Posterior vena cava (tissue), 2 donors: ENCODE measurements around the gene NKTR. TPM values are rescaled to one million over a fixed set of nuclear protein-coding genes. Genes with fewer than 3 reads are reported as not detected.

Experiments used
- DNase-seq: peaks from one replicate; pipeline ENCODE4 v3.0.0-alpha.2; 2020; ENCODE audit warnings: low spot score
- intact Hi-C, 2 donors: fragments of 100-400 bp; cut with DNase I; formaldehyde crosslinking; loops; one replicate each; pipeline versions ENCODE4 v1.14.1 to v1.14.2; 2022 to 2023
- total RNA-seq, 2 donors: library from RNA; stranded (reverse); fragmentation: NEBNext Ultra II Directional; extraction: Animal tissue kit (Norgen Biotek cat#: 25700); gene quantifications; one replicate each; pipeline ENCODE4 v1.2.1, GENCODE V29; 2021
- donor health status: DM: yes; HTN: yes; CAD: no.
- donor health status: DM: yes; HTN: yes; CAD: no.

NKTR gene
- total RNA-seq, 2 donors from 2014 or later = 75.2 to 78.0 TPM

DNA sequence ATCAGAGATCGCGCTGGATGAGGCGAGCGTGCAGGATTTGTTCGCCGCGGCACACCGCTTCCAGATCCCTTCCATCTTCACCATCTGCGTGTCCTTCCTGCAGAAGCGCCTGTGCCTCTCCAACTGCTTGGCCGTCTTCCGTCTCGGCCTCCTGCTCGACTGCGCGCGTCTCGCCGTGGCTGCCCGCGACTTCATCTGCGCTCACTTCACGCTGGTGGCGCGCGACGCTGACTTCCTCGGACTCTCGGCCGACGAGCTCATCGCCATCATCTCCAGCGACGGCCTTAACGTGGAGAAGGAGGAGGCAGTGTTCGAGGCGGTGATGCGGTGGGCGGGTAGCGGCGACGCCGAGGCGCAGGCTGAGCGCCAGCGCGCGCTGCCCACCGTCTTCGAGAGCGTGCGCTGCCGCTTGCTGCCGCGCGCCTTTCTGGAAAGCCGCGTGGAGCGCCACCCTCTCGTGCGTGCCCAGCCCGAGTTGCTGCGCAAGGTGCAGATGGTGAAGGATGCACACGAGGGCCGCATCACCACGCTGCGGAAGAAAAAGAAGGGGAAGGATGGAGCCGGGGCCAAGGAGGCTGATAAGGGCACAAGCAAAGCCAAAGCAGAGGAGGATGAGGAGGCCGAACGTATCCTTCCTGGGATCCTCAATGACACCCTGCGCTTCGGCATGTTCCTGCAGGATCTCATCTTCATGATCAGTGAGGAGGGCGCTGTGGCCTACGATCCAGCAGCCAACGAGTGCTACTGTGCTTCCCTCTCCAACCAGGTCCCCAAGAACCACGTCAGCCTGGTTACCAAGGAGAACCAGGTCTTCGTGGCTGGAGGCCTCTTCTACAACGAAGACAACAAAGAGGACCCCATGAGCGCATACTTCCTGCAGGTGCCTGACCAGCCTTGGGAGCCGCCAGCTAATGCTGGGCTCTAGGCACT is 85.7 kb downstream of the NKTR start:
- intact Hi-C loops = loop anchor here in 1 of 2 donors (1.0 kb wide), 1 partner anchor 44 kb away; no protein-coding TSS in a partner anchor
- peak; percentile 81 for DNase-seq

DNA sequence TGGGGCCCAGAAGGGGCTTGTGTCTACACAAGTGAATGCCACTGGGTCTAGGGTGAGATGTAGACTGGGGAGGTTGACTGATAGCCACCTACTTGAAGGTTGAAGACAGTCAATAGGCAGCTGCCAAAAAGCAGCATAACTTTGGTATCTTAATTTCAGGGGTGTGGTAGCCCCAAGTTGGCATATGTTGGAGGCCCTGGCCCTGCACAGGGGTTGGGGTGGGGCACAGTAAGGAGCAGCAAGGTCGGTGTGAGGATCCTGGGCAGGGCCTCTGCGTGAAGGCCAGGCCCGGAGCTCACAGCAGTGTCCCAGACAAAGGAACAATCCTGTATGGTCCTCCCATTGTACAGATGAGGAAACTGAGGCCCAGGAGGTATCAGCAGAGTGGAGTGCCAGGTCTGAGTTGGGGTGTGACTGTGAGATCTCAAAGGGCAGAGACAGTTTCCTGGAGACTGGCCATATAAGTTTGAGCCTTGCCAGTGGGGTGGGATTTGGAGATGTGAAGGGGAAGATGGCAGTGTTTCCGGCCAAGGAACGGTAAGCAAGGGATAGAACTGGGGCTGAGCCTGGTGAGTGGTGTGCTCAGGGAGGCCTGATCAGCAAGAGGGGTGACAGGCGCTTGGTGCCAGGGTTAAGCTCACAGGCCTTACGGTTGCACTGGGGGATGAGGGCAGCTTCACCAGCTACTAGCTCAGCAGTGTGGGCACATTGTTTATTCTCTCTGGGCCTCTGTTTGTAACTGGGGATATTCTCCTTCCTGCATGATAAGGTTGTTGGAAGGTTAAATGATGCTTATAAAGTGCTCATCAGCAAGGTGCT is 86.6 kb downstream of the NKTR start:
- intact Hi-C loops = no loop called here
- DNase-seq = peak; percentile 57

DNA sequence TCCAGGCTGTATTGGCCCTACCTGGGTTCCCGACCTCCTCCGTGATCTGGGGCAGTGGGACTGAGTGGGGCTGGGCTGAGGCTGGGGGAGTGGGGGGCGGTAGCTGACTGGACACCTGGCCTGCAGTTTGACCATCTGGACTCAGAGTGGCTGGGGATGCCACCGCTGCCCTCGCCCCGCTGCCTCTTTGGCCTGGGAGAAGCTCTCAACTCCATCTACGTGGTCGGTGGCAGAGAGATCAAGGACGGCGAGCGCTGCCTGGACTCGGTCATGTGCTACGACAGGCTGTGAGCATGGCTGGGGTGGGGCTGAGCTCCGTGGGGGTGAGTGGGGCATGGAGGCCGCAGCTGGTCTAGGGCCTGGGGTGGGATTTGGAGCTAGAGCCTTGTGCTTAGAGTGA is 87.5 kb downstream of the NKTR start:
- intact Hi-C loops = no loop called here
- peak; percentile 60 for DNase-seq

DNA sequence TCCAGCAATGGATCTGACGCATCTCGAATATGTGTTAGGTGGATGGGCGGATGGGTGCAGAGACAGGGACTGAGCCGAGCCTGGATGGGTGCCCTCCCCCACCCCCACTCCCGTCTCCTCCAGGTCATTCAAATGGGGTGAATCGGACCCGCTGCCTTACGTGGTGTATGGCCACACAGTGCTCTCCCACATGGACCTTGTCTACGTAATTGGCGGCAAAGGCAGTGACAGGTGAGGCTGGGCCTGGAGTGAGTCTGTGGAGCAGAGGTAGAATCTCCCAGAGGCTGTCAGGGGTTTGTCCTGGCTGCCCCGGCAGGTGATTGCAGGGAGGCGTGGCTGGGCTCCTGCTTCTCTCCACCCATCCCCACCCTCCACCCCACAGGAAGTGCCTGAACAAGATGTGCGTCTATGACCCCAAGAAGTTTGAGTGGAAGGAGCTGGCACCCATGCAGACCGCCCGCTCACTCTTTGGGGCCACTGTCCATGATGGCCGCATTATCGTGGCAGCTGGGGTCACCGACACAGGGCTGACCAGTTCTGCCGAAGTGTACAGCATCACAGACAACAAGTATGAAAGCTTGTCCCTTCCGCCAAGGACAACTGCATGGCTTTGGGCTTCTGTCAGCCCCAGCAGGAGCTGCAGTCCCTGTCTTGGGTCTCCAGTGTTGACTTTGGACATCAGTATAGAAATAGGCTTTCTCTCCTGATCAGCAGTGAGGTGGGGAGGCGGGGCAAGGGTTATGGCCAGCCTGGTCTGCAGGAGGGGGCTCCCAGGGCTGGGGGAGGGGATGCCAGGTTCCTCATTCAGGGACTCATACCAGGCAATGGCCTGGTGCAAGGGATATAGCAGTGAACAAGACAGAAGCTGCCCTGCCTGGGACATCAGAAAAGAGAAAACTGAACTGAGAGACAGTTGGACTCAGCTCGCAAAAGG is 88.3 kb downstream of the NKTR start:
- intact Hi-C loops = no loop called here
- DNase-seq = peak; percentile 75

DNA sequence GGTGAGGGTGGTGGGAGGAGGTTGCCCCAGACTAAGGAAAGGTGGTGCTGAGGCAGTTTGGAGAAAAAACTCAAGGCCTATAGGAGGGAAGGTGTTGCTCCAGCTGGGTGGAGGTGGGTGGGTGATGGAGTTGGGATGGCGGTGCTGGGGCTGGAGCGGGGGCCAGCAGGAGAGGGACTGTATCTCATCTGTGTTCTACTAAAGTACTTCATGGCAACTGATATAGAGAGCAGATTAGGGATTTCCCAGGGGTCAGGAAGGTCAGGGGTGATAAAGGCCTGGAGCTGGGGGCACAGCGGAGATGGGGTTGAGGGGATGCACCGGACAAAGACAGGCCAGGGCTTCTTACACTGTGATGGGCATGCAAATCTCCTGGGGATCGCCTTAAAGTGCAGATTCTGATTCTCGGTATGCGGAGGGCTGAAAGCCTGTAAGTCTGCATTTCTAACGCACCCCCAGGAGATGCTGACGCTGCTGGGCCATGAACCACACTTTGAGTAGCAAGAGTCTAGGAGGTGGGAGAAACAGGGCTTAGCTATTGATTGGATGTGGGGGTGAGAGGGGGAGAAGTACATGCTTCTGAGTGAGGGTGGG is 89.0 kb downstream of the NKTR start:
- intact Hi-C loops = no loop called here
- DNase-seq = peak; percentile 64

DNA sequence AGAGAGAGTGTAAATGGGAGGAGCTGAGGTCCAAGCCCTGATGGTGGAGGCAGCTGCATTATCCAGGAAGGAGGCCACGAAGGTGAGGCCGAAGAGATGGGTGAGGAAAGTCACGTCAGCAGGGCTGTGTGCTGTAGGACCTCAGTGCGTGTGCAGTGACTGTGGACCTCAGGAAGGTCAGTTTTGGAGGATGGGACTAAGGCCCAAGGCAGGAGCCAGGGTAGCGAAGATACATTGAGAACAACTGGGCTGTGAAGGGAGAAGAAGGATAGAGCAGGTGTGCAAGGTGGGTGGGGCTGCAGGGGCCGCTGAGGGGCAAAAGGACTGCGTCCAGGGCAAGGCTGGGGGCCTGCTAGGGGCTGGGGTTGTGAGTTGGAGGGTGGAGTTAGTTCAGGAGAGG is 89.7 kb downstream of the NKTR start:
- DNase-seq = no peak
- intact Hi-C loops = no loop called here

DNA sequence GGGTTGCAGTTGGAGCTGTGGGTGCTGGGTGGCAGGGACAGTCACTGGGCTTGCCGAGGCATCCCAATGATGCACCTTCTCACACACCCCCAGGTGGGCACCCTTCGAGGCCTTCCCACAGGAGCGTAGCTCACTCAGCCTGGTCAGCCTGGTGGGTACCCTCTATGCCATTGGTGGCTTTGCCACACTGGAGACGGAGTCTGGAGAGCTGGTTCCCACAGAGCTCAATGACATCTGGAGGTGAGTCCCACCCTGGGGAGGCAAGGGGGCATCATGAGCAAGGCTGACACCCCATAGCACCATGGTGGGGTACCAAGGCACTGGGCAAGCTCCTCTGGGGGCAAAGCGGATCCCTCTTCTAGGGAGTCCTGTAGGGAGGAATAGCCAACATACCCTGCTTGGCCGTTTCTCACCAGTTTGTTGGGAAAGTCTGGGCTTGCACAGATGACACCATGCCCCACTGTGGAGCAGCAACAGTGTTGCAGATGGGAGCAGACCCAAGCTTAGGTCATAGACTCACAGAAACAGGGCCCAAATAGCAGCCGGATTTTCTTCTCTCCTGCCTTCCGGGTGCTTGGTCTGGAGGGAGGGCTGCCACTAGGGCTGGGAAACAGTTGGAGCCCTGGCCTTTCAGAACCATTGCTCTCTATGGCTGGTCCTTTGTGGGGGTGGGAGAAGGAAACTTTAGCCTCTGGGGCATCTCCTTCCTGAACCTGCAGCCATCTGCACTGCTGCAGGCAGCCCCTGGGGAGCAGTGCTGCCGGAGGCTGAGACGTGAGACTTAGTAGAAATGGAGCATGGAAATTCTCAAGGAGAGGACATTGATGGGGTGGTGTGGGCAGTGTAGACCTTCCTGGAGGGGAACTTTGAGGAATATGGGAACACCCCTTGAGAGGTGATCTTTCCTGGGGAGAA is 90.5 kb downstream of the NKTR start:
- peak; percentile 62 for DNase-seq
- intact Hi-C loops = no loop called here

DNA sequence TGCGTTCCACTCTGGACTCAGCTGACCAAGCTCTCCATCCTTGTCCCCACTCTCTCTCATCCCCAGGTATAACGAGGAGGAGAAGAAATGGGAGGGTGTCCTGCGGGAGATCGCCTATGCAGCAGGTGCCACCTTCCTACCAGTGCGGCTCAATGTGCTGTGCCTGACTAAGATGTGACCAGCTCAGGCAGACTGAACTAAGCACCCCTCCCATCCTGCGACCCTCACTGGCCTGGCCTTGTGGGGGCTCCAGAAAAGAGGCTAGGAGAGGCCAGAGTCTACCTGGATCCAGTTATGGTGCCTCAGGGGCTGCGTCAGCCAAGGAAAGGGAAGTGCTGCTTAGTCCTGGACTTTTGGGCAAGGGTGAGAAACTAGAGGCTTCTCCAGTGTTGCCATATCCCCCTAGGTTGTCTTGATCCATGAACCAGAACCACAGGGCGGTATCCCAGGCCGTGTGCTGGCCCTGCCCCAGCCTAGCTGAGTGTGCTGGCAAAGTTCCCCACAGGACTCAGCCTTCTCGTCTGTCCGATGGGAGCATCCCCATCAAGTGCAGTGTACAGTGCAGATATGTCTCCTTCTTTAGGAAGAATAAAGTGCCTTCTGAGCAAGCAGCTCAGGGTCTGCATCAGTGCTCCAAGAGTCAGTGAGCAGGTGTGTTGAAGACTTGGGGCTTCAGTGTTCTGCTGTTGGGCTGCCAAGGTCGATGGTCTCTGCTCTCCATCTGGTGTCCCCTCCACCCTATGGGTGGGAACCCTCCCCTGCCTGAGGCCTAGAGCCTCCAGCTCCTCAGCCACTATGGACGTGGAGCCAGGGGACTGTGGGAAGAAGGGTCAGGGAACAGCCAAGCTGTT is 91.6 kb downstream of the NKTR start:
- DNase-seq = peak; percentile 62
- intact Hi-C loops = no loop called here

DNA sequence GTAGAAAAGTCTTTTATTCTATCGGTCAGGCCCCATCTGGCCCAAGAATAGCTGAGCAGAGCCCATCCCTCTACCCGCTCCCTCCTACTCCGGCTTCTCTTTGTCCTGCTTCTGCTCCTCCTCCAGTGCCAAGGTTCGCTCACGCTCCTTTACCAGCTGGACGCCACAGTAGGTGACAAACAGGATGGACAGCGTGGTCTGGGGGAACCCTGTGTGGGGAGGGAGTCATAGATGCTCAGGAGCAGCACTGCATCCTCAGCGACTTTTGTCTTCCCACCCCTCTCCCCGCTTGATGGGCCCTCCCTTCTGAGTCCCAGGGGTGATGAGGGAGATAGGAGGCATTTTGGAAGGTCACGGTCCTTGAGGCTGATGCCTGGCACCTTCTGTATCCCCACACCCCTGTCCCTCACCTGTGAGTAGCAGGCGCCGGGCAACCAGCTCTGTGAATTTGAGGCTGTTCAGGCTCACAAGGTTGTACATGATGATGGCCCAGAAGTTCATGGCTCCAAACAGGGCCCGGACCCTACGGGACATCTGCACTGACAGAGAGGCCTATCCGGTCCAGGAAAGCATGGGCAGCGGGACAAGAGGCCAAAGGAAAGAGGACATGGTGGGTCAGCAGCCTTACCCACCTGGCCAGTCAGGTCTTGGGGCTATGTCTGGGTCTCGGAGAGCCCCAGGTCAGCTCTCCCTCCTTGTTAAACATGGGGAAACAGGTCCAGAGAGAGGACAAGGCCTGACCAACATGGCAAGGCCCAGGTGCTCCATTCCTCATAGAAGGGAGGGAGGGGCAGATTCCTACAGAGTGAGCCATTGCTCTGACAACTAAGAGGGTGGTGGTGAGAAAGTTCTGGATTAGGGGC is 92.4 kb downstream of the NKTR start:
- DNase-seq = peak; percentile 55
- intact Hi-C loops = no loop called here

DNA sequence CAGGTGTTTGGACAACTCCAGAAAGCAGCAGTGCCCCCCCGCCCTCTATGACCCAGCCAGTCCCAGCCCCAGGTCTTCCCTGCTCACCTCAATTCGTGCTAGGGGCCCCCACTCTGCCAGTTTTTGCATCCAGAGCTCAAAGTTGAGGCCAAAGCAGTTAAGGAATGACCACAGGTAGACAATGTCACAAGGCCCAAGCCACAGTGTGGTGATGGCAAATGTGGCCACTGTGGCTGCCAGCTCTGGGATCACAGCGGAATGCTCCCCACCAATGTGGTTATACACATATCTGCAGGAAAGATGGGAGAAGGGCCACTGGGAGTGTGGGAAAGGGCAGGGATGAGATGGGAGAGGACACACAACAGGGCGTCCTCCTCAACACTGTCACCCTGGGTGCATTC is 93.0 kb downstream of the NKTR start:
- intact Hi-C loops = no loop called here
- no peak for DNase-seq

DNA sequence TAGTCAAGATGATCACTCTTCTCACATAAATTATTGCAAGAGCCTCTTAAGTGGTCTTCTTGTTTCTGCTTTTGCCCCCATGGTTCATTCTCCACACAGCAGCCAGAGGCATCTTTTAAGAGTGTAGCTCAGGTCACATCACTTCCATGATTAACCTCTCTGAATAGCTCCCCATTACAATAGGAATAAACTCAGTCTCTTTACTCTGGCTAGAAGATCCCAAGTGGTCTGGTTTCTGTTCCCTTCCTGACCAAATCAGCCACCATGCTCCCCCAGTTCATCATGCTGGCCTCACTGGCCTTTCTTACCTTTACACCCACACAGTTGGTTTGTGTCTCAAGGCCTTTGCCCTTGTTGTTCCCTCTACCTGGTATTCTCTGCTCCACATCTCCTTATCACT is 93.9 kb downstream of the NKTR start:
- intact Hi-C loops = no loop called here
- no peak for DNase-seq

DNA sequence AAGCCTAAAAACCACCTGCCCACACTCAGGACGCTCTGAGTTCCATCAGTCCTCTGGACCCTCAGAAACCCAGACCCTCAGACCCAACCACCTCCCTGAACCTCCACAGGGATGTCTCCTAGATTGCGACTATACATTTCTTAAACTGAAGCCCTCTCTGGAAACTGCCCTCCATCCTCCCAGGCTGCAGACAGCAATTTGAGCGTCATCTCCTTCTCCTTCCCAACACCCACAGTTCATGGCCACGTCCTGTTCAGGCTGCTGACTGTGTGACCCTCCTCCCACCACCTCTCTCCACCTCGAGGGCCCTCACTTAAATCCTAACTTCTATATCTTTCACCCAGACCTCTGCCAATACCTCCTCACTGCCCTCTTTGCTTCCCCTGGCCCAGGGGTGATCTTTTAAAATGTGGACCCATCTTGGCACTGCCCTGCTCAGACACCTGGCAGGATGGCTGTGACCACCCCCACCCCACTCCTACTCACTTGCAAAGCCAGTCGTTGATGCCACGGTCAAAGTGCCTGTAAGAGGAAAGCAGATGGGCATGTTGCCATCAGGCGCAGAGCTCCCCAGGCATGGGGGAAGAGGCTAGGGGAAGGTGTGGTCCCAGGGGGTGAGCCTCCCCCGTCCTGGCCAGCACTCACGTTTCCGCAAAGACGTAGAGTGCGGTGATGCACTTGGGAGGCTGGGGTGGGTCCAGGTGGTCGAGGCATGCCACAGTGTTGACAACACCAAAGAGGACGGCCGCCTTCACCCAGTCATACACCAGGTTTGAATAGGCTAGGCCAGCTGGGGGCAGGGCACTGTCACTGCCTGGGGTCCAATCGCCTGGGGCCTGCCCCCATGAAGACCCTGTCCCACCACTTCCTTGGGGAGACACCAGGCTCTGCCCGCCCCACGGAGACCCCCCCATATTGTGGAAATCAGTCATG is 96.1 kb downstream of the NKTR start:
- DNase-seq = peak; percentile 77
- intact Hi-C loops = no loop called here

DNA sequence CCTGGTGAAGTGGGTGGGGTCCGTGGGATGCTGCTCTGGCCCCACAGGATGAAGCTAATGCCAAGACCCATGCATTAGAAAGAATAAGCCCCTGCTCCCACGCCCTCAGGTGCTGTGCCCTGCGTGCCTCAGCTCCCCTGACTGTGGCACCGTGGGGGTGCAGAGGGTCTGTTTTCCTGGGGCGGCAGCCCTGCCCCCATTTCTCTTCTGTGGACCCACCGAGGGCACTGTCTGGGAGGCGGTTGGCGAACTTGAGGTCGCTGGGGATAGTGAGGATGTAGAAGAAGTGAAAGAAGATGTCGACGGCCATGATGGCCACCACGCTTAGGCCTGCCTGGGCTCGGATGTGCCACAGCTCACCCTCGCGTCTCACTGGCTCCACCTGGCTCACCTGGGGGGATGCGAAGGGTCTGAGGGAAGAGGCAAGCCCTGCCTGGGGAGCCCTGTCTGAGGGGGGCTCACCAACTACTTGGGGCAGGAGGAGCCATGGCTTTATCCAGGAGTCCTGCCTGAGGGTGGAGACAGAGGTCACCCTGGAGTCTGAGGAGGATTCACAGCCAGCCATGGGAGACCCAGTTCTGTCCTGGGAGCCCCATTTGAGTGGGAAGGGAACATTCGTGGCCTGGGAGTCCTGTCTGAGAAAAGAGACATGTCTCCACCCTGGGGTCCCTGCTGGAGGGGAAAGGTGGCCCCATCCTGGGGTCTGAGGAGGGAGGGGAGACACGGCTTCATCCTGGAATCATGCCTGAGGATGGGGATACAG is 97.0 kb downstream of the NKTR start:
- intact Hi-C loops = no loop called here
- no peak for DNase-seq
